HG03135 (cell line): ENCODE results near the gene KCND3.
A peak's percentile ranks its signal among the peaks of the same experiment; 100 is the strongest.
"Not testable (repeated sequence)": the region's sequence is repeated elsewhere in the genome, so short reads cannot be mapped to it uniquely, and the experiment has no call there.

ENCODE experiments used
- ATAC-seq: cut with Tn5 transposase; IDR thresholded peaks from one replicate; pipeline ENCODE4 v1.9.1; 2021; ENCODE audit warnings: mild to moderate bottlenecking, moderate library complexity; ENCODE audit not compliant: unreplicated experiment

The KCND3 gene

GRCh38 chr1:111747282-111747734 is 242.2 kb downstream of the KCND3 start:
- peak; percentile 49 for ATAC-seq

GRCh38 chr1:111746614-111746999 is 242.9 kb downstream of the KCND3 start:
- ATAC-seq: no peak

DNA sequence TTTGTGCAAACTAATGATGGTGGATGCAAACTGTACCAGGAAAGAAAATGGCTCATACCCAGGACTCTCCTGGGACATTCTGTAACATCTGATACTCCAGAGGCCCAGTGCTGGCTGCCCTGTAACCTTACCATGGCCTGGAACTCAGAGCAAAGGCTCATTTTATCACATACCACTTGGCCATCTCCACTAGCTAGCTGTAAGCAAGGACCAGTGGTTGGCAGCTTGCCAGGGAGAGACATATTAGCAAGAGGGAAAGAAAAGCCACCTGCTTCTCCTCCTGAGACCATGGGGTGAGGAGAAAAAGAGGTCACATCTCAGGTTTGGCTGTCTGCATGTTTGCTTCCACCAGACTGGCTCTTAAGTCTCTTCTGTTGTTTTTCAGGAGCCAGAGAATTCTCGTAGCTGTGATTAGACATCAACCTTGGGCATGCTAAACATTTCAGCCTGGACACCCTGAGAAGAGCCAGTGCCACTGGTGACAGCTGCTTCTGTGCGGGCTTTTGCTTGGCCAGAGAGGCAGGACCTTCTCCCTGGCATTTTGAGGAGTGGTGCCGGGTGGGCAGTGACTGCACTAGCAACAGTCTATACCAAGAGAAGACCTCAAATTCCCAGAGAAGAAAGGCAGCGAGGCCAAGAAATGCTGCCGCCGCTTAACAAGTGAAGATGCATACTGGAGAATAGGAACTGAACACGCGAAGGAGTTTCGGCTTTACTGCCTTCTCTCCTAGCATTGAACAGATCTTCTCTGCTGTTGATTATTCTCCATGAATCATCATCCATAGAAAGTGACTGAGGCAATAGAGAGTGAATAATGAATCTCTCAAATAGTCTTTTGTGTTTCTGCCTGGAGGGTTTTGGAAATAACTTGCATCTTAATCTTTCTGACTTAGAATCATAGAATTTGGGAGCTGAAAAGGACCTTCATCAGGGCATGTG is 243.5 kb downstream of the KCND3 start:
- ATAC-seq: no peak

- ATAC-seq: no peak
These were observed 245.8 kb downstream of the KCND3 start for GRCh38 chr1:111743679-111744101.

- no peak for ATAC-seq
These were observed 246.4 kb downstream of the KCND3 start for GRCh38 chr1:111742938-111743549.

DNA sequence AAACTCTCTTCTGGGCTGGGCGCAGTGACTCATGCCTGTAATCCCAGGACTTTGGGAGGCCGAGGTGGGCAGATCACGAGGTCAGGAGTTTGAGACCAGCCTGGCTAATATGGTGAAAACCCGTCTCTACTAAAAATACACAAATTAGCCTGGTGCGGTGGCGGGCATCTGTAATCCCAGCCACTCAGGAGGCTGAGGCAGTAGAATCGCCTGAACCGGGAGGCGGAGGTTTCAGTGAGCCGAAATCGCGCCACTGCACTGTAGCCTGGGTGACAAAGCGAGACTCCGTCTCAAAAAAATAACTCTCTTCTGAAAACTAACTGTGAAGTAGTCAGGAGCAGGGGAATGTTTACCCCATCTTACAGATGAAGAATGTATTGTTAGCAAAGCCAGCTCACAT is 247.2 kb downstream of the KCND3 start:
- ATAC-seq: not testable (repeated sequence)

DNA sequence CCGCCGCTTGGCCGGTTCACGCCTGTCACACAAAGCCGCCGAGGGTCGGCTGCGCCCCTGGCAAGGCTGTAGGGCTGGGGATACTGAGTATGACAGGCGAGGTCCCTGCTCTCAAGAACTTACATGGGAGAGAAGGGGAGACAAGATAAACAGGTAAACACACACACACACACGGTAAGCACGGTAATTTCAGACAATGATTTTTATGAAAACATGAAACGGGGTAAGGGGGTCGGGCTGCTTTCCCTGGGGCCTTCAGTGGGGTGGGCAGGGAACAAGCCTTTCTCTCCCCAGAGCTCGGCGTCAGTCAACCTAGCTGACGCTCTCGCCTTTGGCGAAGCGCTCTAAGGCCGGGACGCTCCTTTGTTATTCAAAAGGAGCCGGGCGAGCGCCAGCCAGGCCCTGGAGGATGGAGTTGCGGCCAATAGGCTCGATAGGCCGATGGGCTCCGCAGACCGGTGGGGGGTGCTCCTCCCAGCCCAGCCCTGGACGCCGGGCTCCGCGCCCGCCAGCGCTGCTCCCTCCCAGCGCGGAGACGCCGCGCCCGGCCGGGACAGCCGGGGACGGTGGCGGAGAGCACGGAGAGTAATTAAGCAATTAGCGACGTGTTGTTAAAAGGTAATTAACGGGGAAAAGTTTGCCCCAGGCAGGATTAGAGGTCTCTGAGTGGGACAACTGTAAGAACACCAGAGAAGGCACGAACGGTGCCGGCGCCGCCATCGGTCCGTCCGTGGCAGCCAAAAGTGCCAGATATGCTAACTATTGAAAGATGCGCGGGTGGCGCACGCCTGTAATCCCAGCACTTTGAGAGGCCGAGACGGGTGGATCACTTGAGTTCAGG is 249.3 kb downstream of the KCND3 start:
- no peak for ATAC-seq

GRCh38 chr1:111739194-111739924 is 250.1 kb downstream of the KCND3 start, which contains the start of gene INKA2:
Gene INKA2 (minus strand): TSS chr1:111739395. CDS start chr1:111739242, 153 bp downstream.
- peak; percentile 78 for ATAC-seq

DNA sequence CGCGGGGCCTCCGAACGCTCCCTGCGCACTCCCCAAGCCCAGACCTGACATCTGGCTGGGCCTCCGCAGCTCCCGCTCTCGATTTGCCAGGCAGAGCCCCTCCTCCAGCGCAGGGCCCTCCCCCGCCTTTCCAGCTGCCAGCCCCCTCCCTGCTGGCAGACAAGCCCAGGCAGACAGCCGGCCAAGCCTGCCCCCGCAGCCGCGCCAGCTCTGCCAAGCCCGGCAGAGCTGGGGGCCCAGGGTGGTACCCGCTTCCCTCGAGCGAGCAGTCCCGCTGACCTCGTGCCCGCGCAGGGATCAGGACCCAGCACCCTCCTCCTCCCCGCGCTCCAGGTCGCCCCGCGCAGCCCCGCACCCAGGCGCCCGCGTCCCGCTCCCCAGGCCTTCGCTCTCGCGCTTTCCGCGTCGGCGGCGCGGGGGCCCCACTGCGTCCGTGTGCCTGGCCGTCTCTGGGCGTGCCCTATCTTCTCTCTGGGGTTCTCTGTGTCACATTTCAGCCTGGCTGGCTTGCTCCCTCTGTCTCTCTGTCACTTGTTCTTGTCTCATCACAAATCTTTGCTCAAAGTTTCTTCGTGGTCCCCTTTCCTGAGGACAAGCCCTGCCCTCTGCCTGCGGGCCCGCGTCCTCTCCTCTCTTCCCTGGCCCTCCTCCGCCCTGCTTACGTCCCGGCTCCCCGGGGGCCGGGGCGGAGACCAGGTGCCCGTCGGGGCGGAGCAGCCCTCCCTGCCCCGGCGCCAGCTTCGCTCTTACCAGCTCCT is 250.9 kb downstream of the KCND3 start:
- peak; percentile 40 for ATAC-seq

- ATAC-seq: no peak
These were observed 251.4 kb downstream of the KCND3 start for GRCh38 chr1:111738133-111738435.

DNA sequence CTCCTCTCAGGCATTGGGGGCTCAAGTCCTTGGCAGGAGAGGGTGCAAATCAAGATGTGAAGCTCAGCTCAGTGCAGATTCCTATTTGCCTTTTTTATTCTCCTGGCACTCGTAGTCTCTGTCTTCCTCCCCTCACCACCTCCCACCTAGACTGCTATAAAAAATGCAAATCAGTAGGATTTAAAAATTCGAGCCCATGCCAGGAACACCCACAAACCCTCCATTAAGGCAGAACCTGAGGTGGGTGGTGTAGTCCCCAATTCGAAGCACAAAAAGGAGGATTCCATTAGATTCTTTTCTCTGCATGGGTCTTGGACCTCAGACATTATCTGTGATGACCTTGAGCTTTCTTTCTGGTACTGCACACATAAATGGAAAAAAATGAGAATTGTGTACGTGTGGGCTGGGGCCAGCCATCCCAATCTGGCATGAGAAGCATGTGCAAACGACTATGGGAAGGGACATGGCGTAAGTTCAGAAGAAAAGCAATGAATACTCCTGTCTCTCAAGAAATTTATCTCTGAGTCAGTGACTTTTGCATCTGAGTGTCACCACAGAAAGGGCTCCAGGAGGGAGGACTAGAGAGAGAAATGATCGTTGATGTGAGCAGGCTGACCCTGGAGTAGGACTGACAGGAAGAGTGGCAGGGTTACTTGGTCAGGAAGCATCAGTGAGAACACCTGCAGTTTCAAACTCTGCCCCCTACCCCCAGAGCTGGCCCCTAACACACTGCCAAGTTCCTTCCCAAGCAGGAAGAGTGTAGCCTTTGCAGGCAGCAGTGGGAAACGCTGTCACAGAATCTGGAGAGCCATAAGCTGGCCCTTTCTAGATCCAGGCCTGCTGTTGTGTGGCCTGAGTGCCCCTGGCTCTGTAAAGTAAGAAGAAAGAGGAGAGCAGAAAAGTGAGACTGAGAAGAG is 252.0 kb downstream of the KCND3 start:
- ATAC-seq: no peak

- no peak for ATAC-seq
These were observed 252.8 kb downstream of the KCND3 start for GRCh38 chr1:111736548-111737215.

DNA sequence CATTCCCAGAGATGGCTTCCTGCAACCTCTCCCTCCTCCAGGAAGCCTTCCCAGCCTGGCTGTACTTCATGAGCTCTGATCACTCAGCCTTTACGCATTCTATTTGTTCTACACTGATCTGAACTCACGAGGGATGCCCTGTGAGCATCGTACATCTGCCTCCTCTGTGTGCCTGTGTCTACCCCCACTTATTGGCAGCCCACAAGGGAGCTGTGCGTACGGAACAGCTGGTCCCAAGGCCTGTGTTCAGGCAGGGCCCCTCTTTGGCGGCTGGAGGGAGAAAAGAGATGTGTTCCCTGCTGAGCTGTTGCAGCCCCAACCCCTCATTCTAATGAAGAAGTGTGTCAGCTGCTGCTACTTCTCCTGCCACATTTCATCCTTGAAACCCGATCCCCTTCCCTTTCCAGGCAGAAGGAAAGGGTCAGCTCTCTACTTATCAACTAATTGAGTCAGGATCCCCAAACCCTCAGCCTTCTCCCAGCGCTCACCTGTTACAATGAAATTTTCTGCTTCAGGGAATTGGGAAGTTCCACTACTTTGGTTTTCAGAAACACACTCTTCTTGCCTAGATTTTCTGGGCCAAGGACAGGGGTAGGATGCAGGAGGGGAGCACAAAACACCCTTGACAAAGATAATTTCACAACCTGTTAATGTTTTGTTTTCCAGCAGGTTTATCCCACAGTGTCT is 253.5 kb downstream of the KCND3 start:
- ATAC-seq: no peak

DNA sequence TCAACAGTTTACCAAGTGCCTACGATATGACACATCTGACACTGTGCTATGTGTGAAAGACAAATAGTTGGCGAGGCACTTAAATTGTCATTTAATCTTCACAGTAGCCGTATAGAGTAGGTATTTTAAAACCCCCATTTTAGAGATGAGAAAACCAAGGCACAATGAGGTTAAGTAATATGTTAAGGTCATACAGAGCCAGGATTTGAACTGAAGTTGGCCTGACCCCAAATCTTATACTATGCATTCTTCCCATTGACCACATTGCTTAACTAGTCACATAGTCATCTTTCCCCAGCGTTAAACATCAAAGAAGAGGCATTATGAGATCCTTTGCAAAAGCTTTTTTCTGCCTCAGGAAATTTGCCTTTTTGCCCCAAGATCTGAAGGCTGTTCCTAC is 254.1 kb downstream of the KCND3 start:
- ATAC-seq: no peak

DNA sequence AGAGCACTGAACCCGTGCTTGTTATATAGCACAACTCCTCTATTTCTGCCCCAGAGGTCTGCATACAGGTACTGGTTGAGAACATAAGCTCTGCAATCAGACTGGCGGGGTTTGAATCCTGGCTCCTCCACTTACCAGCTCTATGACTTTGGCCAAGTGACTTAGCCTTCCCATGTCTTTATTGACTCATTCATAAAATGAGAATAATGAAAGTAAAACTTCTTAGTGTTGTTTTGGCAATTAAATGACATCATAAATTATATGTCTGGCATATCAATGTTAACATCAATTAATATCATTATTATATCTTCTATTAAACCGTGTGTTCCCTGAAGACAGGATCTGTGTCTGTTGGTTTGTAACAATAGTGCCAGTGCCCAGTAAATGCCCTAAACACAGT is 254.6 kb downstream of the KCND3 start:
- ATAC-seq: no peak

DNA sequence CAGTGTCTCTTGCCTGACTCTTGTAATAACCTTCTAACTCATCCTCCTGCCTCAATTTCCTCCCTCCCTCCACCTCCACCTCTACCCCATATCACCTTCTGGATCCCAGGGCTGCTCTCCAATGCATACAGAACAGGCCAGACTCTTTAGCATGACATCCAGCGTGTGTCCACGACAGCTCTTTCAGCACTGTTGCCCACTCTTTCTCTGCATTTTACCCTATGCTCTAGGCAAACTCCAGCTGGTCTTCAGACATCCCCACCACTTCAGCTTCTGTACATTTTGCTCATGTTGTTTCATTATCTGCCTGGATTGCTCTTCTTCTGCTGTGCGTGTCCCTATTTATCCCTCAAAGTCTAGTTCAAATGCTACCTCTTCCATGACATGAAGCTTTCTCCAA is 255.0 kb downstream of the KCND3 start:
- no peak for ATAC-seq

GRCh38 chr1:111733992-111734341 is 255.5 kb downstream of the KCND3 start:
- ATAC-seq: no peak
